OCI-LY1 (cell line): ENCODE measurements around the gene PKD1L1.

ENCODE experiments used
- CTCF ChIP-seq: fragments of 200-600 bp; sonication (generic), shearing (Covaris generic); IDR thresholded peaks from 2 replicates; pipeline ENCODE4 v1.5.1; 2017; ENCODE audit warnings: mild to moderate bottlenecking, antibody characterized with exemption, low read length, moderate library complexity, mixed read lengths
- EZH2 ChIP-seq: fragments of 200-600 bp; sonication (generic), shearing (Covaris generic); IDR thresholded peaks from 2 replicates; pipeline ENCODE4 v1.8.0; 2017; ENCODE audit warnings: borderline replicate concordance, mixed run types, mild to moderate bottlenecking, antibody characterized with exemption, low read length, moderate library complexity, mixed read lengths

- TF ChIP-seq CTCF: no peak
- TF ChIP-seq EZH2: no peak
These were observed 176.3 kb downstream of the PKD1L1 start for GRCh38 chr7:47771990-47772360.
